GM19328 (cell line): ENCODE measurements around the gene DERA.
A peak's percentile ranks its signal among the peaks of the same experiment; 100 is the strongest.

Experiments used
- ATAC-seq: cut with Tn5 transposase; IDR thresholded peaks from one replicate; pipeline ENCODE4 v1.9.1; 2021; ENCODE audit warnings: mild to moderate bottlenecking, moderate library complexity; ENCODE audit not compliant: unreplicated experiment

DERA gene

DNA sequence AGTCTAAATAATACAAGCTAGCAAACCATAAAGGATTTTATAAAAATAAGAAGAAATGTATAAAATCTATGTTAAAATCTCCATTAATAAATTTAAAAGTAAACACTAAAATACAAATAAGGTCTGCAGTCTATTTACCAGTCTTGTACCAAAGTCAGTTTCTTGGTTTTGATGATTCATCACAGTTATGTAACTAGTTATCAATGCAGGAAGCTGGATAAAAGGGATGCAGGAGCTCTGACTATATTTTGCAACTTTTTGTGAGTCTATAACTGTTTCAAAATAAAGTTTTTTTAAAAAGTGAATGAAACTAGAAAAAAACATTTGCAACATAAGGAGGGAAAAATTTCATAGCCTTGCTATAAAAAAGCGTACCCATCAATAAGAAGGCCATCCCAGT, 151.5 kb downstream of the DERA start:
- ATAC-seq = no peak

DNA sequence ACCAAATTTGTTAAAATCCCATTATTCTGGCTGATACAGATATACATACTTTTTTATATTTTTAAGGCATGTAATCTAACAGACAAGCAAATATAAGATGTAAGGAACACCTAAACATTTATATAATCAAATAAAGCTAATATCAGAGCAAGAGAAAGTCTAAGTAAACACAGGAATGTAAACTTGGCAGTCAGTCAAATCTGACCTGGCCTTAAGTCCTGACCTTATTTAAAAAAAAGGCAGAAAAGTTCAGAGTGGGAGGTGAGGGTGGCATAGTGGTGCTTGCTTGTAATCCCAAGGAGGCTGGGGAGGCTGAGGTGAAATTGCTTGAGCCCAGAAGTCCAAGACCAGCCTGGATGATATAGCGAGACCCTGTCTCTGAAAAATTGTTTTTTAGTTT, 152.6 kb downstream of the DERA start:
- no peak for ATAC-seq

DNA sequence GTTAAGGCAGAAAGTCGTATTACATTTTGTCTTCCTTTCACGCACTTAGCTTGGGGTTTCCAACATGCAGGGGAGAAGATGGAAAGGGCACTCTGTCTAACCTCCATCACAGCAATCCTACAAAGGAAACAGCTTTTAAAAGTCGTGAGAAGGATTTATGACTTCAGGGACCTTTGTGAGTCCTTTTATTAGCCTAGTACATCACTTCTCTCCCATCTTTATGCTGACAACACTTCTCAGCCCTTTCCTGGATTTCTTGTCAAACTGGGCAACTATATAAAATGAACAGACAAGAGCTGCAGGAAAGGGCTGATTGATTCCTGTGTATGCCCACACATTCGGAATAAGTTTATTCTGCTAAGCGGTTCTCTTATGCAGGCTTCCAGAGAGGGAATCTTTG, 159.0 kb downstream of the DERA start:
- no peak for ATAC-seq

DNA sequence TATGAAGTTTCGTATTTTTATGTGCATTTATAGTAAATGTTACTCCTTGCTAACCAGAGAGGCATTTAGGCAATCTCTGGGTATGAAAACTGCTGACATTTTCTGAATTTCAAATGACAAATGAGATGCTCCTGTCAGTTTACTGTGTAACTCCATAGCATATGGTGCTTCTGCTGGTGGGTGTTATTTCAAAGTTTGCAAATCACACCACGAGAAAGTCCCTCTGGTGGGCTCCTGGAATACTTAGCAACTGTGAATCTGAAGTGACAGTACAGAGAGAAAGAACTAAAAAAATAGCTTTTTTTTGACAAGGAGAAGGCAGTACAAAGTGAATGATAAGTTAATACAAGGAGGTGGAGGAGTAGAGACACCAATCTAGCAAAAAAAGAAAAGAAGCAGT, 161.5 kb downstream of the DERA start:
- no peak for ATAC-seq

DNA sequence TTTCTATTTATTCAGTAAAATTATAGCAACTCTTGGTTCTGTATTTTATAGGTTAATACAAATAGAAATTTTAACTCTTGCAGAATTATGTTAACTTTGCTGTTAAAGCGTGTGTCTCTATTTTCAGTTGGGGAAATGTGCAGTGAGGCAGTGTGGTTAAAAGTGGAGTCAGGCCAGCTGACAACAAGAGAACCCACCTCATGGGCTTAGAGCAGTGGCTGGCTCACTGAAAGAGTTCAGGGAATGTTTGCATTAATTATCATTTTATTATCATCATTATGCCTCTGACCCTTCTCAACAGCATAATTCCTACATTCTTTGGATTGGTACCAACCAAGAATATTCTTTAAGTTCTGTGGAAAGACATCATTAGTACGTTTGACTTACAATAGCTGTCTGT, 163.8 kb downstream of the DERA start:
- no peak for ATAC-seq

DNA sequence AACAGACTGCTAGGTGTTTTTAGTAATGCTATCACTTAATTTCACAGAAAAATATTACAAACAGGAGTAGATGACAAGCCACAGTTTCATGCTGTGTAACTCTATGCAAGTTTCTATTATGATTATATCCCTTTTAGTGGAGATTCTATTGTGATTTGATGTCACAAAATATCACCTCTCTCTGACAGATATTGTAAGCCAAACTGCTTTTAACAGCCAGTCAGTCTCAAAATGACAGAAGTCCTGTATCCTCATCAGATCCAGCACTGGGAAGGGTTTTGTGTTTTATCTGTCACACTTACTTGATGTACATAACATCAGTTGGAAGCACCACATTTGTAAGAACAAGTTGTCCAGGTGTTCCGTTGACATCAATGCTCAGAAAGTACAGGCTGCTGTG, 164.8 kb downstream of the DERA start:
- no peak for ATAC-seq

DNA sequence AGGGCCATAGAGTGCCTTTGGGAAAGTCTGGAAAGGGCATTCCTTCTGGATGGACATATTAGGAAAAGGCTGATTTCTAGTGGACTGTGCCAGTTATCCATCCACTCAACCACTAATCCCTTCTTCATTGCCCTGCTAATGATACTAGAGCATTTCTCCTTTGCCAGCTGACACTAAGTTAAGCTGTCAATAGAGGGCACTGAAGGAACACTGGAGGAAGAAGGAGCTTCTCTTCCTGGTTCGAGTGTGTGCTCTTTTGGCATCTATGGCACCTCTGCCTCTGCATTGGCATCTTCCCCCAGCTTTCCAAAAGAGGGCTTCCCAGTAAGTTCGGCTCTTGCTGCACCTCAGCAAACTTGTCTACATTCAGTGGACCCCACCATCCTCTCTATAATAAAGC, 165.4 kb downstream of the DERA start:
- ATAC-seq = peak; percentile 65

DNA sequence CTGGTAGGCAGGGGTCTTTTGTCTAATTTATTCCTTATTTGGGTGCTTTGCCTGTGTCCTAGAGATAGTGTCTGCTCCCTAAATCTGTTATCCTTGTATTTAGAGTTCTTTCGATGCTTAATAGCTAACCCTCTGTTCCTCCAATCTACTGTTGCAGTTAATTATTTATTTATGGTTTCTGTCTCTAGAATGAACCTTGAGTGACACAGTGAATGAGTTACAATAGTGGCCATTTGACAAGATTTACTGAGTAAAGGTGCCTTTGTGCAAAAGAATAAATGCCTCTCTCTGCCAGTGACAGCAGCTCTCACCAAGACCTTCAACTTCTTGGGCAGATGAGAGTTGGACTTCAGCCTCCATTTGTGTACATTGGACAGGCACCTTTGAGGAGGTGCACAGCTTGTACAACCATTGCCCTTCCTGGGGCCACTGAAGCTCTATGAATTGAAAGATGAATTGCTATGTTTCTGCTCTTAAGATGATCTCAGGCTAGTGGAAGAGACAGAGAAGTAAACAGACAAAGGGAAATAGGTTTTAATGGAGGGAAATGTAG, 165.9 kb downstream of the DERA start:
- ATAC-seq = no peak

DNA sequence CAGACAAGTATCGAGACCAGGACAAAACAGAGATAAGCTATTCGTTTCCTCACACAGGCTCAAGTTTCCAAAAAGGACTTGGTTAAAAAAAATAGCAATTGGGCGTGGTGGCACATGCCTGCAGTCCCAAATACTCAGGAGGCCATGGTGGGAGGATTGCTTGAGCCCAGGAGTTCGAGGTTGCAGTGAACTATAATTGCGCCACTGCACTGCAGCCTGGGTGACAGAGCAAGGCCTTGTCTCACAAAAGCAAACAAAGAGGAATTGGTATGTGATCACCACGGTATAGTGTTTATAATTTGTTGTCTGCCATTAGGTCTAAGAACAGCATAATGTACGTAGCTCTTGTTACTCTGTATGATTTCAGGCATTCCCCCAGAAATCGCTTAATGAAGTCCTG, 175.3 kb downstream of the DERA start:
- no peak for ATAC-seq

DNA sequence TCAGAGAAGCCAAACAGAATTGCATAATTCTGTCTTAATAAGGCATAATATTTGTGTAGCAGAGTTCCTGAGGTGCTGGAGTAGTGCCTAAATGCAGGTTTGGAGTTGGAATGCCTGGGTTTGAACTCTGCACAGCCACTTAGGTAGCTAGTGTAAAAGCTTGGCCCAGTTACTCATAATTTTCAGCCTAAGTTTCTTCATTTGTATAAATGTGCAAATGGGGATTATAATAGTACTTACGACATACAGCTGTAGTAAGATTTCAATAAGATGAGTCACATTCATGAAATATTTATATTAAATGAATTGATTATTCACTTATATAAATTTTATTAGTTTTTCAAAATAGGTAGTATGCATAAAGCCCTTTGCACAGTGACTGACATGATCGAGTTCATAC, 175.8 kb downstream of the DERA start:
- no peak for ATAC-seq
